ENCODE results near the gene SEMA3C.

SEMA3C gene

GRCh38 chr7:80885757-80886156 lies 33.1 kb downstream of the SEMA3C start:
- Histone ChIP-seq H3K4me1 (ENCODE audit: control insufficient read depth, insufficient read depth, low read length) (peaks cover 37% of the 10 kb centered on the region), H3K36me3 (ENCODE audit: control insufficient read depth in 2 of 2, insufficient read depth in 1 of 2, low read length in 2 of 2) (no peaks in the 10 kb centered on the region; a peak in 1 of 3 replicates), H3K27ac (ENCODE audit: extremely low read depth, low read depth, low read length) (no peak overlapping the region), H3K4me3 (ENCODE audit: low read depth, low read length) (no peak overlapping the region), H3K9me3 (ENCODE audit: control insufficient read depth, insufficient read depth, low read depth, low read length) (no peaks in the 10 kb centered on the region; the same call in 1 of the 2 replicates)
- POLR2A ChIA-PET, result no interaction called here
- CTCF ChIA-PET, result interaction anchor here (0.7 to 1.4 kb wide), 5 partner anchors 32 to 1491 kb away, joined by 3 to 5 read pairs (median 3); no protein-coding TSS in a partner anchor
- TF ChIP-seq ZNF529 (tag by site-specific recombination; IDR thresholded peaks at IDR 0.05; ENCODE audit: insufficient replicate concordance) (no peak), ZNF624 (tag by site-specific recombination; IDR thresholded peaks at IDR 0.05) (no peak), ZNF324 (tag by site-specific recombination; IDR thresholded peaks at IDR 0.05) (no peak), ZBTB11 (tag by site-specific recombination; conservative IDR thresholded peaks at IDR 0.05; ENCODE audit: low read depth) (no peak), HOXD13 (CRISPR knock-in tag; IDR thresholded peaks at IDR 0.05; ENCODE audit: borderline replicate concordance) (no peak), KLF16 (tag by site-specific recombination; IDR thresholded peaks at IDR 0.05) (no peak), ZNF629 (tag by site-specific recombination; IDR thresholded peaks at IDR 0.05) (peak; percentile 60), SP3 (tag by site-specific recombination; IDR thresholded peaks at IDR 0.05) (no peak), ZIC2 (tag by site-specific recombination; IDR thresholded peaks at IDR 0.05) (peak; percentile 65), ZNF521 (tag by site-specific recombination; IDR thresholded peaks at IDR 0.05) (no peak), ZEB2 (tag by site-specific recombination; IDR thresholded peaks at IDR 0.05) (peak; percentile 33; the same call in 1 of the 2 replicates), BCL6B (tag by site-specific recombination; IDR thresholded peaks at IDR 0.05) (no peak), ZNF843 (tag by site-specific recombination; IDR thresholded peaks at IDR 0.05) (peak; percentile 43; the same call in 1 of the 2 replicates), ZNF837 (tag by site-specific recombination; IDR thresholded peaks at IDR 0.05) (no peak), ZNF571 (tag by site-specific recombination; IDR thresholded peaks at IDR 0.05) (no peak), ZNF354C (tag by site-specific recombination; IDR thresholded peaks at IDR 0.05; ENCODE audit: borderline replicate concordance, low read depth) (no peak), ZNF785 (tag by site-specific recombination; IDR thresholded peaks at IDR 0.05) (no peak), ZNF830 (tag by site-specific recombination; IDR thresholded peaks at IDR 0.05; ENCODE audit: low read depth) (no peak), ZNF138 (tag by site-specific recombination; IDR thresholded peaks at IDR 0.05; ENCODE audit: borderline replicate concordance) (no peak), ZNF423 (tag by site-specific recombination; IDR thresholded peaks at IDR 0.05) (no peak), SP7 (tag by site-specific recombination; IDR thresholded peaks at IDR 0.05) (peak; percentile 63; the same call in 1 of the 2 replicates), ZNF488 (tag by site-specific recombination; IDR thresholded peaks at IDR 0.05) (no peak), ZNF514 (tag by site-specific recombination; IDR thresholded peaks at IDR 0.05) (no peak), ZNF76 (tag by site-specific recombination; IDR thresholded peaks at IDR 0.05; ENCODE audit: borderline replicate concordance, low read depth) (no peak), ZNF362 (tag by site-specific recombination; IDR thresholded peaks at IDR 0.05) (no peak), ZNF530 (tag by site-specific recombination; IDR thresholded peaks at IDR 0.05; ENCODE audit: low read depth) (no peak), ZBTB6 (tag by site-specific recombination; IDR thresholded peaks at IDR 0.05) (no peak), ZNF654 (tag by site-specific recombination; IDR thresholded peaks at IDR 0.05; ENCODE audit: low read depth) (no peak), ZFP41 (tag by site-specific recombination; IDR thresholded peaks at IDR 0.05; ENCODE audit: borderline replicate concordance) (no peak), ZXDB (tag by site-specific recombination; IDR thresholded peaks at IDR 0.05) (0 out of 2 replicates have a peak, but pooled peaks have one; percentile 23), ZNF37A (tag by site-specific recombination; IDR thresholded peaks at IDR 0.05) (no peak), FEZF1 (tag by site-specific recombination; IDR thresholded peaks at IDR 0.05) (peak; percentile 55)
